Cardiac muscle cell (in vitro differentiated cells and primary cell): Measurements from ENCODE around the gene FGF1. TPM values are rescaled to one million over a fixed set of nuclear protein-coding genes. Genes with fewer than 3 reads are reported as not detected.

Source experiments
- DNase-seq, 2 donors: peaks; one replicate each; pipeline versions ENCODE4 v3.0.0 to v3.0.0-alpha.2; 2010 to 2017; ENCODE audit warnings: low read depth in 1 of 2, low spot score in 1 of 2
- H3K27ac ChIP-seq: fragments of 200-600 bp; sonication (generic); 2 replicates; pipeline ENCODE4 v1.5.1; 2016
- H3K27me3 ChIP-seq: fragments of 200-600 bp; sonication (generic); 2 replicates; pipeline ENCODE4 v1.6.0; 2016; ENCODE audit warnings: control low read depth
- H3K36me3 ChIP-seq: fragments of 200-600 bp; sonication (generic); 2 replicates; pipeline ENCODE4 v1.5.1; 2016; ENCODE audit warnings: control low read depth
- H3K4me1 ChIP-seq: fragments of 200-600 bp; sonication (generic); 2 replicates; pipeline ENCODE4 v1.8.1; 2017; ENCODE audit warnings: low read depth, mild to moderate bottlenecking, mixed run types
- H3K4me3 ChIP-seq: fragments of 200-600 bp; sonication (generic); 2 replicates; pipeline ENCODE4 v1.5.1; 2016; ENCODE audit warnings: mild to moderate bottlenecking
- H3K9me3 ChIP-seq: fragments of 200-600 bp; sonication (generic); 2 replicates; pipeline ENCODE4 v1.5.1; 2017; ENCODE audit warnings: low read depth, mild to moderate bottlenecking, control low read depth
- polyA plus RNA-seq: library from polyadenylated mRNA; unstranded; fragments of >200 nt; fragmentation: Nextera tagmentation; extraction: Ambion mirVana; gene quantifications from 2 replicates; pipeline ENCODE4 v1.2.1, GENCODE V29; 2016
- total RNA-seq: library from RNA; depleted of rRNA; stranded (reverse); fragments of >200 nt; gene quantifications from 2 replicates; pipeline ENCODE4 v1.2.3, GENCODE V29; 2016
- TF ChIP-seq, protein P1 (sequence below): IDR thresholded peaks from 2 replicates; pipeline ENCODE4 v1.5.1; 2012; ENCODE audit warnings: low read depth, mild to moderate bottlenecking, low read length

FGF1 gene
- total and polyA plus RNA-seq, 2 experiments from 2014 or later: not detected

- TF ChIP-seq, protein P1, sequence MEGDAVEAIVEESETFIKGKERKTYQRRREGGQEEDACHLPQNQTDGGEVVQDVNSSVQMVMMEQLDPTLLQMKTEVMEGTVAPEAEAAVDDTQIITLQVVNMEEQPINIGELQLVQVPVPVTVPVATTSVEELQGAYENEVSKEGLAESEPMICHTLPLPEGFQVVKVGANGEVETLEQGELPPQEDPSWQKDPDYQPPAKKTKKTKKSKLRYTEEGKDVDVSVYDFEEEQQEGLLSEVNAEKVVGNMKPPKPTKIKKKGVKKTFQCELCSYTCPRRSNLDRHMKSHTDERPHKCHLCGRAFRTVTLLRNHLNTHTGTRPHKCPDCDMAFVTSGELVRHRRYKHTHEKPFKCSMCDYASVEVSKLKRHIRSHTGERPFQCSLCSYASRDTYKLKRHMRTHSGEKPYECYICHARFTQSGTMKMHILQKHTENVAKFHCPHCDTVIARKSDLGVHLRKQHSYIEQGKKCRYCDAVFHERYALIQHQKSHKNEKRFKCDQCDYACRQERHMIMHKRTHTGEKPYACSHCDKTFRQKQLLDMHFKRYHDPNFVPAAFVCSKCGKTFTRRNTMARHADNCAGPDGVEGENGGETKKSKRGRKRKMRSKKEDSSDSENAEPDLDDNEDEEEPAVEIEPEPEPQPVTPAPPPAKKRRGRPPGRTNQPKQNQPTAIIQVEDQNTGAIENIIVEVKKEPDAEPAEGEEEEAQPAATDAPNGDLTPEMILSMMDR: peak; percentile 66
- peak; percentile 65 to 68 for DNase-seq
- no peak overlapping the region for H3K27ac ChIP-seq
- H3K4me1 ChIP-seq: no peaks in the 10 kb centered on the region
- H3K4me3 ChIP-seq: no peak overlapping the region
- no peaks in the 10 kb centered on the region for H3K9me3 ChIP-seq
- H3K27me3 ChIP-seq: no peaks in the 10 kb centered on the region
- H3K36me3 ChIP-seq: no peaks in the 10 kb centered on the region
Measured at GRCh38 chr5:142587354-142587965, 98.4 kb downstream of the FGF1 start.

- TF ChIP-seq, protein P1: no peak
- H3K9me3 ChIP-seq: no peaks in the 10 kb centered on the region
- no peak for DNase-seq
- H3K4me3 ChIP-seq: no peak overlapping the region
- H3K27me3 ChIP-seq: no peaks in the 10 kb centered on the region
- H3K36me3 ChIP-seq: no peaks in the 10 kb centered on the region
- no peaks in the 10 kb centered on the region for H3K4me1 ChIP-seq
- H3K27ac ChIP-seq: no peak overlapping the region
Measured at GRCh38 chr5:142586552-142586951, 99.3 kb downstream of the FGF1 start.

GRCh38 chr5:142585451-142585850 is 100.4 kb downstream of the FGF1 start:
- TF ChIP-seq, protein P1: no peak
- no peak overlapping the region for H3K27ac ChIP-seq

DNA sequence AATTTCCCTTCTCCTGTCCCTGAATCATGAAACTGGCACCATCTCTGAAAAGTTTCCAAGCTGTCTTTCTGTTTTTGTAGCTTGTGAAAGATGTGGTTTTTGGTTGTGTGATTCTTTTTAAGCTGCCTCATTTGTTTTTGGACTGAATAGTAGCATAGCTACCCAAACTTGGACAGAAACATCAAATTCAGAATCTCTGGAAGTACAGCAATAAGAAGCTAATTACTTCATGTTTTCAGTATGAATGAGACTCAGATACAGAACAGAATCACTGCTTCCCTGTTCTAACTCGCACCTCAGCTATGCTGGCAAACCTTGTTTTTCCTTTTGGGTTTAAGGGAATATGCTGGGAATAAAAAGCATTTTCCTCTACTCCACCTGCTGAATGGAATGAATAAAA is 101.0 kb downstream of the FGF1 start:
- TF ChIP-seq, protein P1: no peak
- DNase-seq: peak in 1 of 2 donors; percentile 10

More at GRCh38 chr5:142585451-142585850, 100.4 kb downstream of the FGF1 start:
- no peak for DNase-seq
- Histone ChIP-seq H3K27me3 (no peaks in the 10 kb centered on the region), H3K4me1 (no peaks in the 10 kb centered on the region), H3K36me3 (no peaks in the 10 kb centered on the region), H3K9me3 (no peaks in the 10 kb centered on the region), H3K4me3 (no peak overlapping the region)

GRCh38 chr5:142578161-142578830 is 107.6 kb downstream of the FGF1 start:
- TF ChIP-seq, protein P1: no peak
- no peak for DNase-seq
- H3K9me3 ChIP-seq: no peaks in the 10 kb centered on the region

More for the DNA sequence above, 101.0 kb downstream of the FGF1 start:
- H3K36me3 ChIP-seq: no peaks in the 10 kb centered on the region
- H3K4me1 ChIP-seq: no peaks in the 10 kb centered on the region
- H3K27ac ChIP-seq: no peak overlapping the region
- no peaks in the 10 kb centered on the region for H3K27me3 ChIP-seq
- H3K4me3 ChIP-seq: no peak overlapping the region
- no peaks in the 10 kb centered on the region for H3K9me3 ChIP-seq

More at GRCh38 chr5:142578161-142578830, 107.6 kb downstream of the FGF1 start:
- H3K27ac ChIP-seq: no peak overlapping the region
- no peaks in the 10 kb centered on the region for H3K27me3 ChIP-seq
- H3K4me3 ChIP-seq: no peak overlapping the region
- H3K4me1 ChIP-seq: no peaks in the 10 kb centered on the region
- H3K36me3 ChIP-seq: no peaks in the 10 kb centered on the region
